Ovary (tissue), 3 donors: Measurements from ENCODE around the gene DFFA.

Experiments used
- CTCF ChIP-seq, 3 donors: fragments of 450-650 bp in 2 of 3; fragments of 200-600 bp in 1 of 3; IDR thresholded peaks; one replicate each; pipeline versions ENCODE4 v1.5.1 to v1.8.0; 2016 to 2022; ENCODE audit warnings: antibody characterized with exemption in 3 of 3, mild to moderate bottlenecking in 1 of 3
- EP300 ChIP-seq: sonication (generic); formaldehyde crosslinking; IDR thresholded peaks from one replicate; pipeline ENCODE4 v1.6.1; 2017; ENCODE audit warnings: antibody characterized with exemption
- donor health status: DM: no; HTN: no; CAD: no.

GRCh38 chr1:10513199-10513598 lies 40.9 kb upstream of the DFFA start:
- TF ChIP-seq CTCF (IDR thresholded peaks at IDR 0.05), result no peak
- TF ChIP-seq EP300, result no peak
